ENCODE measurements around the gene MMP28. TPM values are rescaled to one million over a fixed set of nuclear protein-coding genes. Genes with fewer than 3 reads are reported as not detected.

The MMP28 gene
- total RNA-seq, 1 experiment from 2014 or later, result not detected

DNA sequence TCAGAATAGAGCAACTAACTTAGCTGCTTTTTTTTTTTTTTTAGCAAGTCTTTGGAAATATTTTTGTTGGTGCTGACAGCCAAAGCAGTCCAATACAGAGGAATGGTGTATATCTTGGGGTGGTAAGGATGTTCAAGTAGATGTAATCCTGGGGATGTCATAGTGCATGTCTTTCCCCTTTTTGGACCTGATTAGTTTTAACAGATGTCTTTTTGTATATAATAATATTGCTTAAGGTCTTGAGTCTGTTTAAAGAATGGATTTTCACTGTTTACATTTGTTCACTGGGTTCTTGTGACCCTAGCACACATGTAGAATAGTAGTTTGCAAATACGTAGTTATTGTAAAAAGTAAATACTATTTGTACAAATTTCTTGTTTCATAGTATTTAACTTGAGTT lies 21.8 kb upstream of the MMP28 start:
- Histone ChIP-seq H3K9me3 (ENCODE audit: control insufficient read depth, low read depth, low read length) (no peaks in the 10 kb centered on the region), H4K20me1 (ENCODE audit: control insufficient read depth, insufficient read depth, insufficient read length) (no peaks in the 10 kb centered on the region), H3K79me1 (ENCODE audit: insufficient read depth, low read depth, low read length, poor library complexity, severe bottlenecking) (peaks cover 2% of the 10 kb centered on the region), H2BK15ac (ENCODE audit: low read depth, low read length) (no peak overlapping the region), H4K91ac (ENCODE audit: insufficient read length, low read depth, low read length) (no peak overlapping the region), H3K14ac (ENCODE audit: insufficient read depth, low read length) (no peak overlapping the region), H4K5ac (ENCODE audit: insufficient read length, low read depth, low read length) (no peak overlapping the region), H2BK20ac (ENCODE audit: low read depth, low read length, poor library complexity, severe bottlenecking) (no peak overlapping the region), H3K27ac (ENCODE audit: insufficient read length, low read depth, low read length) (no peak overlapping the region), H3K18ac (ENCODE audit: insufficient read length, low read depth, low read length) (no peak overlapping the region), H2BK120ac (ENCODE audit: low read depth, low read length, poor library complexity, severe bottlenecking) (no peak overlapping the region), H3K4ac (ENCODE audit: low read depth, low read length) (no peak overlapping the region), H3K23me2 (ENCODE audit: insufficient read length, low read depth, low read length, poor library complexity, severe bottlenecking) (no peaks in the 10 kb centered on the region), H3K56ac (ENCODE audit: insufficient read length, low read depth, low read length) (no peak overlapping the region), H2BK12ac (ENCODE audit: insufficient read length, low read depth, low read length) (no peak overlapping the region), H3T11ph (ENCODE audit: low read length) (no peak overlapping the region), H3K27me3 (ENCODE audit: insufficient read depth, low read length) (no peaks in the 10 kb centered on the region), H3K9ac (ENCODE audit: extremely low read depth, insufficient read length, low read length) (no peak overlapping the region), H2AFZ (ENCODE audit: low read length) (no peak overlapping the region), H3K79me2 (ENCODE audit: insufficient read depth, low read length) (peaks cover 19% of the 10 kb centered on the region; the same call in 1 of the 2 replicates), H4K8ac (replicated peaks; ENCODE audit: insufficient read length, low read depth, low read length) (no peak overlapping the region), H3K4me1 (ENCODE audit: insufficient read depth, low read length) (no peaks in the 10 kb centered on the region), H2AK5ac (ENCODE audit: insufficient read length, low read length) (no peak overlapping the region), H2BK5ac (ENCODE audit: insufficient read length, low read length) (no peak overlapping the region), H3K23ac (ENCODE audit: insufficient read length, low read depth, low read length) (no peak overlapping the region), H3K4me2 (ENCODE audit: insufficient read depth, insufficient read length, low read length) (no peak overlapping the region)
- no peak for DNase-seq
- no peak for TF ChIP-seq CTCF (conservative IDR thresholded peaks at IDR 0.05)
- Mint-ChIP-seq H3K27me3 (ENCODE audit: low read depth) (no peaks in the 10 kb centered on the region), H3K4me1 (peaks cover 11 to 15% of the 10 kb centered on the region in 2 experiments; a peak in 3 of 4 replicates), H3K36me3 (ENCODE audit: insufficient read depth in 1 of 3, low read depth in 3 of 3) (peaks cover 41 to 76% (median 58%) of the 10 kb centered on the region in 3 experiments; a peak in 6 of 7 replicates), H3K4me3 (no peak overlapping the region), H3K27ac (no peak overlapping the region), H3K9me3 (no peaks in the 10 kb centered on the region)
- no CpG with 5 or more reads among the region's 1 CpG for WGBS (ENCODE audit: extremely low coverage, insufficient read length, low lambda C conversion rate)

All from H9 (cell line).